ENCODE results near the gene BLACAT1.
"Not testable (repeated sequence)": the region's sequence is repeated elsewhere in the genome, so short reads cannot be mapped to it uniquely, and the experiment has no call there.

The BLACAT1 gene

GRCh38 chr1:205442051-205442725, 13.7 kb downstream of the BLACAT1 start:
- in situ Hi-C loops (cut with MboI; ENCODE audit: low sequenced_read_pairs): no loop called here

GRCh38 chr1:205441716-205442050, 14.2 kb downstream of the BLACAT1 start:
- in situ Hi-C loops (cut with MboI; ENCODE audit: low sequenced_read_pairs): no loop called here

DNA sequence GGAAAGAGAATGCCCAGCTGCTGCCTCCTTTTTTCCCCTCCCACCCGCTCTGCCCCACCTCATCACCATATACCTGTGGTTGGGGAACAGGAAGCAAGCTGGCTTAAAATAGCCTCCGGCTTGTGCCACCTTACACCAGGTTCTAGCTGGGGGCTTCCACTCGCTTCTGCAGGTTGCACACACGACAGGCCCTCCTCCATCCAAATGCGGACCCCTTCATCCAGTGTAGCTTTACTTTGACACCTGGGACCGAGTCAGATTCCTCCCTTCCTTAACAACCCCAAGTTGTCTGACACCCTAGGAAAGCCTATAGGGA, 14.6 kb downstream of the BLACAT1 start:
- in situ Hi-C loops (cut with MboI; ENCODE audit: low sequenced_read_pairs): no loop called here

- in situ Hi-C loops (cut with MboI; ENCODE audit: low sequenced_read_pairs): no loop called here
Measured at GRCh38 chr1:205440476-205441317, 15.1 kb downstream of the BLACAT1 start.

DNA sequence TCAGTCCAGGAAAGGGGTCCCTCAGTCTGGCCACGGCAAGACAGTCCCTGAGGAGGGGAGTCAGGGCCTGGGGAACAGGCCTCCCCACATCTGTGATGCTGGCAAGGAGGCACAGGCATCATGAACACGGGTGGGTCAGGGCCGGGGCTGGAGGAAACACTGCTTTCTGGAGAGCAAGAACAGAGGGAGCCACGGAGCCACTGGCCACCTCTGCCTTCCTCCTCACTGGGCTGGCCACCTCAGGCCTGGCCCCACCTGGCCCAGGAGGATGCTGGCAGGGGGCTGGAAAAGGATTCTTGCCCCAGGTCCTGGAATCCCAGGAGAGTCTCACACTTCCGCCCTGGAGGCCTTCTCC, 15.7 kb downstream of the BLACAT1 start:
- in situ Hi-C loops (cut with MboI; ENCODE audit: low sequenced_read_pairs): no loop called here

DNA sequence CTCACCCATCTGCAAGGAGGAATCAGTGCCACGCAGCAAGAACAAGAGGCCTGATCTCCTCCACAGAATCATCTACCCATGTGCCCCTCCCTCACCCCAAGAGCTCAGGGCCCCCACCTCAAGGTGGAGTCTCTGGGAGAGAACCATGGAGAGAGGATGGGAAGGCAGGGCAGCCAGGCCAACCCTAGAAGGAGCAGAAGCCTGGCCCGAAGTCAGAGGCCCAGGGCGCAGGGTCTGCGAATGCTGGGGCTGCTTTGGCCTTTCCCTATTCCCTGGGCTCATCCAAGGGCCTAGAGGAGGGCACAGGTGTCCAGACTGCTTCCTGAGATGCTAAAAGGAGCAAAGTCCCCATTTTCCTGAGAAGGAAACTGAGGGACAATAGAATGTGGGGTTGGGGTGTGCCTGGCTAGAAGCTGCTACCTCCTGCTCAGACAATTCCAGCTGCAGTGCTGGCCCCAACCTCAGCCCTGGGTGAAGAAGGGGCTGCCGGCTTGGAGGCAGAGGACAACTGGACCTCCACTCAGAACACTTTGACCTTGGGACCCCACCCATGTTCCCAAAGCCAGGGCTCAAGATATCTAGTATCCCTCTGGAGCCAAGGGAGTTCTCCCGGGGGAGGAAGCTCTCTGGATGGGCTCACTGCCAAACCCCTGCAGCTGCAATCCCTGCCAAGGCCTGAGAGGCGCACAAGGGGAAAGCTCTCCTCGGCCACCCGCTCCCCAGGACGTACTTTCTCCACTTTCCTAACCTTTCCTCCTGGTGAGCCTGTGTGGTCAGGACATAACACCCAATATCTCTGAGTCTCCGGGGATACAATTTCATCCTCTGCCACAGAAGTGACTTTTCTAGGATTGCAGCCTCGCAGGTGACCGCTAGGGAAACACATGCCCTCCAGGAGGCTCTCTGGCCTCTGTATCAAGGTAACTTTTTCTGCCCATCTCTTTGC, 17.4 kb downstream of the BLACAT1 start:
- in situ Hi-C loops (cut with MboI; ENCODE audit: low sequenced_read_pairs): no loop called here

GRCh38 chr1:205437570-205437969, 18.3 kb downstream of the BLACAT1 start:
- in situ Hi-C loops (cut with MboI; ENCODE audit: low sequenced_read_pairs): no loop called here

GRCh38 chr1:205436776-205437410, 19.0 kb downstream of the BLACAT1 start:
- in situ Hi-C loops (cut with MboI; ENCODE audit: low sequenced_read_pairs): no loop called here

DNA sequence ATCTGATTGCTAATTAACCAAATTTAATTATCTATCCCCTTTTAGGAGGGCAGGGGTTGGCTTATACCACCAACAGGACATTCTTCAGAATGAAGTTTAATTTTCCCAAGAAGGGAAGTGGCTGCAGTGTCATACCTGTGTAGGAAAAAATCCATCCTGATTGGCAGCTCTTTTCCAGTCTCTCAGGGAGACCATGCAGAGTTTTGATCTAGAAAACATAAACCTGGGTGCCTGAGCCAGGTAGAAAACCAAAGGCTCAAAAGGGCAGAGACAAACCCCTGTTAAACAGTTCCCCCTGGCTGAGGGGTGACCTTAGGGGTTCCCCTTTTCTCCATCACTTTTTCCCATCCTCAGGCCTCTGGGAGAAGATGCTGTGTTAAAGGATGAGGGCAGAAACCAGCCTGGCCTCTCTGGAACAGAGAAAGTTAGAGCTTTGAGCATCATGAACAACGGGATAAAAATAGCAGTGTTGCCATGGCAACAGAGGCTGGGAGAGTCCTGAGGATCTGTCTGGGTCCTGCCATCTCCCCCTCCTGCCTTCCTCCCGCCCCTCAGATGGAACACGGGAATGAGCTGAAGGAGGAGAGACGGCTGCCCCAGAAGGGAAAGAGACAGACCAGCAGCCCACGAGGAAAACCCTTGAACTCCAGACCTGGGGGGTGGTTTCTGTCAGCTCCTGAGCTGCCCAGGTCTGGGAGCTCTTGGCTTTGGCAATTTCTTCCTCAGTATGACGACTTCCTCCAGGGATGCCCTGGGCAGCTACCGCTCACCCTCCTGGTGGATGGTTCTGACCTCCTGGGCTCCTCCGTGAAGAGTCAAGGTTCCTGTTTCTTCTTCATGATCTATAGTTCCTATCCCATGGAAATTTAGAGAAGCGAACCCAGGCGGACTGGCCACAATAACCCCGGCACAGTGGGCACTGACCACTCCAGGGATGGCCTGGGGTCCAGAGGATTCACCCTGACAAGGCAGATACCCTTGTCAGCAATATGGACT, 20.0 kb downstream of the BLACAT1 start:
- in situ Hi-C loops (cut with MboI; ENCODE audit: low sequenced_read_pairs): no loop called here

GRCh38 chr1:205434738-205435137, 21.1 kb downstream of the BLACAT1 start:
- in situ Hi-C loops (cut with MboI; ENCODE audit: low sequenced_read_pairs): no loop called here

DNA sequence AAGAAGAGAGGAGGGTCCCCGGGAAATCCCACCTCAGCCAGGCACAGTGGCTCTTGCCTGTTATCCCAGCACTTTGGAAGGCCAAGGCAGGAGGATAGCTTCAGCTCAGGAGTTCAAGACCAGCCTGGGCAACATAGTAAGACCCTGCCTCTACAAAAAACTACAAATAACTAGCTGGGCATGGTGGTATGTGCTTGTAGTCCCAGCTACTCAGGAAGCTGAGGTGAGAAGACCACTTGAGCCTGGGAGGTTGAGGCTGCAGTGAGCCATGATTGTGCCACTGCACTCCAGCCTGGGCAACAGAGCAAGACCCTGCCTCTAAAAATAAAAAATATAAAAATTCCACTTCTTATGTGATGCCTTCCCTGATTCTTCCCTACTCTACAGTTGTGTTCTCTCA, 23.2 kb downstream of the BLACAT1 start:
- in situ Hi-C loops (cut with MboI; ENCODE audit: low sequenced_read_pairs): not testable (repeated sequence)

GRCh38 chr1:205432116-205432515, 23.7 kb downstream of the BLACAT1 start:
- in situ Hi-C loops (cut with MboI; ENCODE audit: low sequenced_read_pairs): no loop called here

DNA sequence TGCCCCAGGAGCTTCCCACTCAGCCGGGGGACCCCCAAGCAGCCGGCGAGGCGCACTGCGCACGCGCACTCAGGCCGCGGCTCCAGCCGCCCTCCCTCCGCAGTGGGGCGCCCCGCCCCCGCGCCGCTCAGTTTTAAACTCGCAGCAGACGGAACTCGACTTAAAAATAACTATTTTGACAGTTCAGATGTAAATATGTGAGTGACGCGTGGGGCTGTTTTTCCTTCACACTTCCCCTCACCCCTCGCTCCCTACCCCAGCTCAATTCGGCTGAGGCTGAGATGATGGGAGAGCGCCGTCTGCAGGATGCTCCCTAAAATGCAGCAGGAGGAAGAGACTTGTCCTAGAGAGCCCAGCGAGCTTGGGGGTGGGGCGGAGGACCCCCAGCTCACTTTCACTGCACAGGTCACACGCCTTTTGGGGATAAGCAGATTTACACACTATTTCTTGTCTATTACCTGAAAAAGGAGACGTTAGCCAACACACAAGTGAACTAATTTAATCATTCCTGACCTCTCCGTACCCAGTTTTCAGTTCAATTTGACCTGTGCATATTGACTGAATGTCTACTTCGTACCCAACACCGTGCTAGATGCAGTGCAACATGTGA, 25.0 kb downstream of the BLACAT1 start:
- in situ Hi-C loops (cut with MboI; ENCODE audit: low sequenced_read_pairs): no loop called here

- in situ Hi-C loops (cut with MboI; ENCODE audit: low sequenced_read_pairs): no loop called here
Measured at GRCh38 chr1:205429762-205430695, 25.8 kb downstream of the BLACAT1 start.

DNA sequence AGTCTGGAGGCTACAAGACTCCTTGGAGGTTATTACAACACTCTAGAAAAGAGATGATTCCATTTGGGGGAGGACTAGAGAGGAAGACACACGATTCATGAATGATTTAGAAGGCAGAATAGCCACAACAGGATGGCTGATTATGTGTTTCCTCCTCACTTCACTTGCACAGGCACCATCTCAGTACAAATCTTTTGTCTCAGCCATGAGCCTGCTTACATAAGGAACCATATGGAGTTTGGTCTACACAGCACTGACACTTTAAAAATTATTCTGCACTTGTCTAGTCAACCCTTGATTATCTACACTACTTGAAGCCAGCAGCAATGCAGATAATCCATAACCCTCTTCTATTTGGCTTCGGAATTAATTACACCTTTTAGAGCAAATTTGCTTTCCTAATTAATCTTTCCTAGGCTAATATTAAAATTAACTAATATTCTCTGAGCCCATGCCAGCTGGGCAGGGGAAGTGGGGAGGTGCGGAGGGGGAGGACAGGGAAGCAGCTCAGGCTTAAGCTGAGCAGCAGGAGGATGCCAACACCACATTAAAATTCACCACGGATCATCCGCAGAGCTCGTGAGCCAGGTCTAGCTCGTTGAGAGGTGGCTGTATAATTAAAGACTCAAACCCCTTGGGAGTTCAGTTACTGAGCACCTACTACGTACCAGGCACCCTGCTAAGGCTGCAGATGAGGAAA, 30.8 kb downstream of the BLACAT1 start:
- in situ Hi-C loops (cut with MboI; ENCODE audit: low sequenced_read_pairs): no loop called here

- in situ Hi-C loops (cut with MboI; ENCODE audit: low sequenced_read_pairs): no loop called here
Measured at GRCh38 chr1:205423814-205424399, 31.9 kb downstream of the BLACAT1 start.

GRCh38 chr1:205422993-205423642, 32.7 kb downstream of the BLACAT1 start:
- in situ Hi-C loops (cut with MboI; ENCODE audit: low sequenced_read_pairs): no loop called here

Measured in HL-60/S4 treated with retinoic acid at 250 ng/mL for 4 days and 3 days (cell line).